ENCODE results near the gene GRIA4. TPM values are rescaled to one million over a fixed set of nuclear protein-coding genes. Genes with fewer than 3 reads are reported as not detected.

GRIA4 gene
- polyA plus RNA-seq, 2 of the 4 experiments (the other 2 are of a cell fraction), result not detected

DNA sequence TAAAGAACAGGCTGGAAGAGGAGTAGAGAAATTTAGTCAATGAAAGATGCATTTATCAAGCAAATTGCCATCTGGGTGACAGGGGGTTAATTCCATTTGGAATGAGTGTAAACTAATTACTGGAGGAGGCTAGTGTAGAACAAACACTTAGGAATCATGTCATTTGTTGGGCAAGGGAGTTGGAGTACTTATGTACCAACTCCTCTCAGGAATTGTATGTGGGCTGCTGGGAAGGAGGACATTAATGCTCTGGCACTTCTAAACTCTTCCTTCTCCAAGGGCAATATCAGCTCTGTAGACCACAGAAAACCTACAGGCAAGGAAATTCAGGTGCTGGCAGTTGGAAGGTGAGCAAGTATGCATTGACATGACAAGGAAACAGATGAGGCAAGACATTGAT, 271.2 kb downstream of the GRIA4 start:
- ATAC-seq (no peak), DNase-seq (ENCODE audit: low read depth in 1 of 2, low spot score in 1 of 2) (no peak), FAIRE-seq (no peak)
- no peaks in the 10 kb centered on the region for H3K9me3 ChIP-seq
- CTCF ChIA-PET, result no interaction called here
- POLR2A ChIA-PET, result no interaction called here
- TF ChIP-seq RNF2 (IDR thresholded peaks at IDR 0.05; ENCODE audit: borderline replicate concordance, low read depth) (no peak), ZC3H11A (IDR thresholded peaks at IDR 0.05) (no peak), FOSL2 (IDR thresholded peaks at IDR 0.05) (no peak), FOSL2 (CRISPR knock-in tag; IDR thresholded peaks at IDR 0.05) (no peak), GATA3 (IDR thresholded peaks at IDR 0.05; ENCODE audit: borderline replicate concordance) (no peak), EHF (CRISPR knock-in tag; IDR thresholded peaks at IDR 0.05) (no peak), POLR2AphosphoS2 (conservative IDR thresholded peaks at IDR 0.05; ENCODE audit: low read length) (no peak), MYC (IDR thresholded peaks at IDR 0.05; ENCODE audit: borderline replicate concordance, low read length) (no peak), HOXA7 (CRISPR knock-in tag; IDR thresholded peaks at IDR 0.05) (no peak), KDM5A (IDR thresholded peaks at IDR 0.05) (no peak)
- TF ChIP-seq, protein P1, sequence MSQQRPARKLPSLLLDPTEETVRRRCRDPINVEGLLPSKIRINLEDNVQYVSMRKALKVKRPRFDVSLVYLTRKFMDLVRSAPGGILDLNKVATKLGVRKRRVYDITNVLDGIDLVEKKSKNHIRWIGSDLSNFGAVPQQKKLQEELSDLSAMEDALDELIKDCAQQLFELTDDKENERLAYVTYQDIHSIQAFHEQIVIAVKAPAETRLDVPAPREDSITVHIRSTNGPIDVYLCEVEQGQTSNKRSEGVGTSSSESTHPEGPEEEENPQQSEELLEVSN (IDR thresholded peaks at IDR 0.05; ENCODE audit: borderline replicate concordance, low read depth), result no peak
- no peak overlapping the region for H3K4me3 ChIP-seq
- H3K27ac ChIP-seq, result no peak overlapping the region
- H3K4me2 ChIP-seq, result no peak overlapping the region
- no peaks in the 10 kb centered on the region for H3K4me1 ChIP-seq

DNA sequence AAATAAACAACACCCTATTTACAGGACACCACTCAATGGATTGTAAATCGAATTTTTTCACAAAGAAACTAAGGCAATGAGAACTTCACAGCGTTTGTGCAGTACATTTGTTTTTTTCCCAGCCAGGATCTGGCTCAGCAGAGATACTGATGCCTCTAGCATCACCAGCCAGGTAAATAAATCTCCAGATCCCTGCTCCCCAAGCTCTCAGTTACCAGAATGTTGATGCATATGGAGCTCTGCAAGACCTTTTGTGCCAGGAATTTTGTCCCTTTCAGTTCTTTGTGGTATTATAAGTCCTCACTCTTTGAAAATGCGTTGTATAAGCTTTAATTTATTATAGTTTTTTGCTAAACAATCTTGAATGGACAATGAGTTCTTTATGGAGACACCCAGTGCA, 274.6 kb downstream of the GRIA4 start:
- ChIA-PET CTCF (no interaction called here), POLR2A (no interaction called here)
- H3K4me3 ChIP-seq, result no peak overlapping the region
- no peak for TF ChIP-seq TP53 (CRISPR knock-in tag; IDR thresholded peaks at IDR 0.05)
- no peak for TF ChIP-seq CHD4 (IDR thresholded peaks at IDR 0.05; ENCODE audit: borderline replicate concordance)
- FAIRE-seq, result no peak
- no peak overlapping the region for H3K27ac ChIP-seq
- no peak for DNase-seq (ENCODE audit: low read depth in 1 of 2, low spot score in 1 of 2)
- no peak for ATAC-seq
- H3K4me1 ChIP-seq, result no peaks in the 10 kb centered on the region
- H3K9me3 ChIP-seq, result no peaks in the 10 kb centered on the region
- WGBS (ENCODE audit: missing lambda C conversion rate), result 2% methylated on average over 3 of the region's 3 CpGs
- H3K4me2 ChIP-seq, result no peak overlapping the region

DNA sequence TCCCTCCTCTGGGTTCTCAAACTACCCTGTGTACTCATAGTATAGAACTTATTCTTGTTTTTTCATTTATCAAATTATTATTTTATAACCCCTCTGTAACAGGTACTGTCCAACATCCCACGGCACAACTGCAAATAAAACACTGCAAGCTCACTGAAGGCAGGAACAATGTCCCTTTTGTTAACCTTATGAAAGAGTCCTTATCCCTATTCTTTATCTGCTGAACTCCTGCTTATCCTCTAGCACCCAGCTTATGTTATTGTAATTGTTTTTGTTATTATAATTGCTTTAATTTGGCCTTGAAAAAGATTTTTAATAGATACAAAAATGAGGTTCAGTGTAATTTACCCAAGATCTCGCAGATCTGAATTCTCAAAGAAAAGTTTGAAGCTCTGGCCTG, 281.8 kb downstream of the GRIA4 start:
- no peak for FAIRE-seq
- 5% methylated on average over 2 of the region's 2 CpGs for WGBS (ENCODE audit: missing lambda C conversion rate)

More for the DNA sequence above, 281.8 kb downstream of the GRIA4 start:
- ChIA-PET CTCF (no interaction called here), POLR2A (no interaction called here)
- ATAC-seq (no peak), DNase-seq (ENCODE audit: low read depth in 1 of 2, low spot score in 1 of 2) (no peak)
- Histone ChIP-seq H3K4me3 (no peak overlapping the region), H3K4me1 (no peaks in the 10 kb centered on the region), H3K9me3 (no peaks in the 10 kb centered on the region), H3K27ac (no peak overlapping the region), H3K4me2 (no peak overlapping the region)
- TF ChIP-seq, protein P2, sequence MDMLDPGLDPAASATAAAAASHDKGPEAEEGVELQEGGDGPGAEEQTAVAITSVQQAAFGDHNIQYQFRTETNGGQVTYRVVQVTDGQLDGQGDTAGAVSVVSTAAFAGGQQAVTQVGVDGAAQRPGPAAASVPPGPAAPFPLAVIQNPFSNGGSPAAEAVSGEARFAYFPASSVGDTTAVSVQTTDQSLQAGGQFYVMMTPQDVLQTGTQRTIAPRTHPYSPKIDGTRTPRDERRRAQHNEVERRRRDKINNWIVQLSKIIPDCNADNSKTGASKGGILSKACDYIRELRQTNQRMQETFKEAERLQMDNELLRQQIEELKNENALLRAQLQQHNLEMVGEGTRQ (IDR thresholded peaks at IDR 0.05), result no peak
- TF ChIP-seq, protein P3, sequence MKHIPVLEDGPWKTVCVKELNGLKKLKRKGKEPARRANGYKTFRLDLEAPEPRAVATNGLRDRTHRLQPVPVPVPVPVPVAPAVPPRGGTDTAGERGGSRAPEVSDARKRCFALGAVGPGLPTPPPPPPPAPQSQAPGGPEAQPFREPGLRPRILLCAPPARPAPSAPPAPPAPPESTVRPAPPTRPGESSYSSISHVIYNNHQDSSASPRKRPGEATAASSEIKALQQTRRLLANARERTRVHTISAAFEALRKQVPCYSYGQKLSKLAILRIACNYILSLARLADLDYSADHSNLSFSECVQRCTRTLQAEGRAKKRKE (CRISPR knock-in tag; IDR thresholded peaks at IDR 0.05; ENCODE audit: low read depth), result no peak
- TF ChIP-seq PHF8 (IDR thresholded peaks at IDR 0.05; ENCODE audit: borderline replicate concordance, low read depth) (no peak), JUN (IDR thresholded peaks at IDR 0.05) (no peak), FOSL2 (IDR thresholded peaks at IDR 0.05) (no peak), FOSL2 (CRISPR knock-in tag; IDR thresholded peaks at IDR 0.05) (no peak), RARB (CRISPR knock-in tag; IDR thresholded peaks at IDR 0.05) (no peak), CEBPB (IDR thresholded peaks at IDR 0.05) (no peak), HOXB13 (CRISPR knock-in tag; IDR thresholded peaks at IDR 0.05; ENCODE audit: low read depth) (no peak)
- TF ChIP-seq, protein P4, sequence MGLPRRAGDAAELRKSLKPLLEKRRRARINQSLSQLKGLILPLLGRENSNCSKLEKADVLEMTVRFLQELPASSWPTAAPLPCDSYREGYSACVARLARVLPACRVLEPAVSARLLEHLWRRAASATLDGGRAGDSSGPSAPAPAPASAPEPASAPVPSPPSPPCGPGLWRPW (IDR thresholded peaks at IDR 0.05), result no peak
- TF ChIP-seq, protein P5, sequence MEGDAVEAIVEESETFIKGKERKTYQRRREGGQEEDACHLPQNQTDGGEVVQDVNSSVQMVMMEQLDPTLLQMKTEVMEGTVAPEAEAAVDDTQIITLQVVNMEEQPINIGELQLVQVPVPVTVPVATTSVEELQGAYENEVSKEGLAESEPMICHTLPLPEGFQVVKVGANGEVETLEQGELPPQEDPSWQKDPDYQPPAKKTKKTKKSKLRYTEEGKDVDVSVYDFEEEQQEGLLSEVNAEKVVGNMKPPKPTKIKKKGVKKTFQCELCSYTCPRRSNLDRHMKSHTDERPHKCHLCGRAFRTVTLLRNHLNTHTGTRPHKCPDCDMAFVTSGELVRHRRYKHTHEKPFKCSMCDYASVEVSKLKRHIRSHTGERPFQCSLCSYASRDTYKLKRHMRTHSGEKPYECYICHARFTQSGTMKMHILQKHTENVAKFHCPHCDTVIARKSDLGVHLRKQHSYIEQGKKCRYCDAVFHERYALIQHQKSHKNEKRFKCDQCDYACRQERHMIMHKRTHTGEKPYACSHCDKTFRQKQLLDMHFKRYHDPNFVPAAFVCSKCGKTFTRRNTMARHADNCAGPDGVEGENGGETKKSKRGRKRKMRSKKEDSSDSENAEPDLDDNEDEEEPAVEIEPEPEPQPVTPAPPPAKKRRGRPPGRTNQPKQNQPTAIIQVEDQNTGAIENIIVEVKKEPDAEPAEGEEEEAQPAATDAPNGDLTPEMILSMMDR (IDR thresholded peaks at IDR 0.05), result no peak
- TF ChIP-seq, protein P6, sequence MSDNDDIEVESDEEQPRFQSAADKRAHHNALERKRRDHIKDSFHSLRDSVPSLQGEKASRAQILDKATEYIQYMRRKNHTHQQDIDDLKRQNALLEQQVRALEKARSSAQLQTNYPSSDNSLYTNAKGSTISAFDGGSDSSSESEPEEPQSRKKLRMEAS (IDR thresholded peaks at IDR 0.05), result no peak

Measured in A549 (cell line).